Ishikawa (cell line): ENCODE results near the gene SH2D3C.

ENCODE experiments used
- CEBPB ChIP-seq: IDR thresholded peaks from 2 replicates; pipeline ENCODE4 v1.6.1; 2012
- CREB1 ChIP-seq: IDR thresholded peaks from 2 replicates; pipeline ENCODE4 v1.6.1; 2012; ENCODE audit warnings: low read depth
- EGR1 ChIP-seq: IDR thresholded peaks from 2 replicates; pipeline ENCODE4 v1.6.1; 2012
- EP300 ChIP-seq: IDR thresholded peaks from 2 replicates; pipeline ENCODE4 v1.6.1; 2012; ENCODE audit warnings: borderline replicate concordance
- FOXM1 ChIP-seq: IDR thresholded peaks from 2 replicates; pipeline ENCODE4 v1.6.1; 2012; ENCODE audit warnings: low read depth, borderline replicate concordance
- NFIC ChIP-seq: IDR thresholded peaks from 2 replicates; pipeline ENCODE4 v1.6.1; 2012
- RAD21 ChIP-seq: IDR thresholded peaks from 2 replicates; pipeline ENCODE4 v1.6.1; 2012; ENCODE audit warnings: low read depth
- TAF1 ChIP-seq: IDR thresholded peaks from 2 replicates; pipeline ENCODE4 v1.6.1; 2012; ENCODE audit warnings: low read depth, mild to moderate bottlenecking
- TCF12 ChIP-seq: IDR thresholded peaks from 2 replicates; pipeline ENCODE4 v1.6.1; 2012; ENCODE audit warnings: low read depth
- TEAD4 ChIP-seq: IDR thresholded peaks from 2 replicates; pipeline ENCODE4 v1.6.1; 2012
- YY1 ChIP-seq: IDR thresholded peaks from 2 replicates; pipeline ENCODE4 v1.6.1; 2012; ENCODE audit warnings: low read depth
- ZBTB7A ChIP-seq: IDR thresholded peaks from 2 replicates; pipeline ENCODE4 v1.6.1; 2012; ENCODE audit warnings: low read depth
- TF ChIP-seq, protein P1 (sequence below): IDR thresholded peaks from 2 replicates; pipeline ENCODE4 v1.6.1; 2012
- TF ChIP-seq, protein P2 (sequence below): IDR thresholded peaks from 2 replicates; pipeline ENCODE4 v1.6.1; 2012
- TF ChIP-seq, protein P3 (sequence below): IDR thresholded peaks from 2 replicates; pipeline ENCODE4 v1.6.1; 2012; ENCODE audit warnings: low read depth, mild to moderate bottlenecking

SH2D3C gene

DNA sequence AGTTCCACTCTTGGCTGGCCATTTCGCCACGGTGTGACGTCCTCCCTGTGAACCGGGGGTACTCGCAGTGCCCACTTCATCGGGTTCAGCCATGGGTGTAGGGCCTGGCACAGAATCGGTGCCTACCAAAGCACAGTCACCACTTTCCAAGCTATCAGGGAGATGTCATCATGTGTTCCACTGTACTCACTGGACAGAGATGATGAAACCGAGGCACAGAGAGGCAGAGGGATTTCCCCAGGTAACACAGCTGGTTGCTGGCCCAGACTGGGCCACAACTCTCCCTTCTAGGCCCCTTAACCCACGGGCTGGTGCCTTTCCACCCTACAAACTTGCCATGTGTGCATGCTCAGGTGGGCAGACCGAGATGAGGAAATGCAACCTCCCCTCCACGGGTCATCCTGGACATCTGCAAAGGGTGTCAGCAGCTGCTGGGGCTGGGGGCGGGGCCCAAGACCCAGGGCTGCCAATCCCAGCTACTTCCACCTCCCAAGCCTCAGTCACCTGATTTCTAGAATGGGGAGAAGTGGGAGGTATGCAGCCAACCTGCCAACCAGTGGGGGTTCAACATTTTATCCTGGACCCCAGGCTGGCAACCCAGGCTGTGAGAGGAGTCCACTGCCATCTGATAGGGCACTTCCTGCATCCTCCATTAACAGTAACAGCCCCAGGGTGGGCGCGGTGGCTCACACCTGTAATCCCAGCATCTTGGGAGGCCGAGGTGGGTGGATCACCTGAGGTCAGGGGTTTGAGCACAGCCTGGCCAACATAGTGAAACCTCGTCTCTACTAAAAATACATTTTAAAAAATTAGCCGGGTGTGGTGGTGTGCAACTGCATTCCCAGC lies 893 bp upstream of the SH2D3C start:
- TF ChIP-seq CEBPB (no peak), TAF1 (no peak), EP300 (no peak), CREB1 (no peak), RAD21 (no peak), EGR1 (no peak), TCF12 (no peak), NFIC (no peak), ZBTB7A (no peak)

DNA sequence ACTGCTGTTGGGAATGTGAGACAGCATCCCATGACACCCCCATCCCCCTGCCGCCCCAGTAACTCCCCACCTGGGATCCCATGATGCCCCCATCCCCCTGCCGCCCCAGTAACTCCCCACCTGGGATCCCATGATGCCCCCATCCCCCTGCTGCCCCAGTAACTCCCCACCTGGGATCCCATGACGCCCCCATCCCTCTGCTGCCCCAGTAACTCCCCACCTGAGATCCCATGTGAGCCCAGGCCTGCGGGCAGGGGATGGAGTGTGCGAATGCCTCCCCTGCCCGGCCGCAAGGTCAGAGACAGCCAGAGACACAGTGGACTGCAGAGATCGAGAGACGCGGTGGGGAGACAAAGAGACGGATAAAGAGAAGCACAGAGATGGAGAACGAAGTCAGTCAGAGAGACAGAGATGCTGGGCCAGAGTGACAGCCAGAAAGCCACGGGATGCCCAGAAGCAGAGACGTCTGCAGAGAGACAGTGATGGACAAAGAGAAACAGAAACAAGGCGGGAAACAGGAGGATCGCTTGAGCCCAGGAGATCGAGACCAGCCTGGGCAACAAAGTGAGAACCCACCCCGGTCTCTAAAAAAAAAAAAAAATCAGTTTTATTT lies 992 bp downstream of the SH2D3C start:
- TF ChIP-seq, protein P1, sequence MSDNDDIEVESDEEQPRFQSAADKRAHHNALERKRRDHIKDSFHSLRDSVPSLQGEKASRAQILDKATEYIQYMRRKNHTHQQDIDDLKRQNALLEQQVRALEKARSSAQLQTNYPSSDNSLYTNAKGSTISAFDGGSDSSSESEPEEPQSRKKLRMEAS, result no peak
- TF ChIP-seq CREB1, result no peak
- TF ChIP-seq CEBPB, result no peak
- TF ChIP-seq EGR1, result no peak
- TF ChIP-seq, protein P2, sequence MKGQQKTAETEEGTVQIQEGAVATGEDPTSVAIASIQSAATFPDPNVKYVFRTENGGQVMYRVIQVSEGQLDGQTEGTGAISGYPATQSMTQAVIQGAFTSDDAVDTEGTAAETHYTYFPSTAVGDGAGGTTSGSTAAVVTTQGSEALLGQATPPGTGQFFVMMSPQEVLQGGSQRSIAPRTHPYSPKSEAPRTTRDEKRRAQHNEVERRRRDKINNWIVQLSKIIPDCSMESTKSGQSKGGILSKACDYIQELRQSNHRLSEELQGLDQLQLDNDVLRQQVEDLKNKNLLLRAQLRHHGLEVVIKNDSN, result no peak
- TF ChIP-seq NFIC, result no peak
- TF ChIP-seq YY1, result no peak
- no peak for TF ChIP-seq ZBTB7A
- TF ChIP-seq, protein P3, sequence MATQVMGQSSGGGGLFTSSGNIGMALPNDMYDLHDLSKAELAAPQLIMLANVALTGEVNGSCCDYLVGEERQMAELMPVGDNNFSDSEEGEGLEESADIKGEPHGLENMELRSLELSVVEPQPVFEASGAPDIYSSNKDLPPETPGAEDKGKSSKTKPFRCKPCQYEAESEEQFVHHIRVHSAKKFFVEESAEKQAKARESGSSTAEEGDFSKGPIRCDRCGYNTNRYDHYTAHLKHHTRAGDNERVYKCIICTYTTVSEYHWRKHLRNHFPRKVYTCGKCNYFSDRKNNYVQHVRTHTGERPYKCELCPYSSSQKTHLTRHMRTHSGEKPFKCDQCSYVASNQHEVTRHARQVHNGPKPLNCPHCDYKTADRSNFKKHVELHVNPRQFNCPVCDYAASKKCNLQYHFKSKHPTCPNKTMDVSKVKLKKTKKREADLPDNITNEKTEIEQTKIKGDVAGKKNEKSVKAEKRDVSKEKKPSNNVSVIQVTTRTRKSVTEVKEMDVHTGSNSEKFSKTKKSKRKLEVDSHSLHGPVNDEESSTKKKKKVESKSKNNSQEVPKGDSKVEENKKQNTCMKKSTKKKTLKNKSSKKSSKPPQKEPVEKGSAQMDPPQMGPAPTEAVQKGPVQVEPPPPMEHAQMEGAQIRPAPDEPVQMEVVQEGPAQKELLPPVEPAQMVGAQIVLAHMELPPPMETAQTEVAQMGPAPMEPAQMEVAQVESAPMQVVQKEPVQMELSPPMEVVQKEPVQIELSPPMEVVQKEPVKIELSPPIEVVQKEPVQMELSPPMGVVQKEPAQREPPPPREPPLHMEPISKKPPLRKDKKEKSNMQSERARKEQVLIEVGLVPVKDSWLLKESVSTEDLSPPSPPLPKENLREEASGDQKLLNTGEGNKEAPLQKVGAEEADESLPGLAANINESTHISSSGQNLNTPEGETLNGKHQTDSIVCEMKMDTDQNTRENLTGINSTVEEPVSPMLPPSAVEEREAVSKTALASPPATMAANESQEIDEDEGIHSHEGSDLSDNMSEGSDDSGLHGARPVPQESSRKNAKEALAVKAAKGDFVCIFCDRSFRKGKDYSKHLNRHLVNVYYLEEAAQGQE, result no peak
- no peak for TF ChIP-seq FOXM1
- no peak for TF ChIP-seq EP300
- TF ChIP-seq TEAD4, result no peak
- no peak for TF ChIP-seq TAF1

DNA sequence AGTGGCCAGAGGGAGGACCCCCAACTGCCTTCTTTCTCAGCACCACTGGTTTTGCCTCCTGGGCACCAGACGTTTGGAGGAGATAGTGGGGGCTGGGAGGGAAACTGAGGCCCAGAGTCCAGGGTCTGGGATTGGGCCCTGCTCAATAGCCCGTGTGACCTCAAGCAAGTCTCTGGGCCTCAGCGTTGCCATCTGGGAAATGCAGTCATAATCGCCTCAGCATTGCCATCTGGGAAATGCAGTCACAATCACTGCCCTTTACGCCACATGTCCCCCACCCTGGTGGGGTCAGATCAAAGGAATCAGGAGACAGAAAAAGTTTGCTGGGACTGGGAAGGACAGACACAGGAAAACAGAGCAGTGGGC lies 1.6 kb downstream of the SH2D3C start:
- TF ChIP-seq ZBTB7A, result no peak
- TF ChIP-seq CREB1, result no peak
- no peak for TF ChIP-seq CEBPB
- TF ChIP-seq, protein P3, result no peak
- TF ChIP-seq NFIC, result no peak
- no peak for TF ChIP-seq TCF12

DNA sequence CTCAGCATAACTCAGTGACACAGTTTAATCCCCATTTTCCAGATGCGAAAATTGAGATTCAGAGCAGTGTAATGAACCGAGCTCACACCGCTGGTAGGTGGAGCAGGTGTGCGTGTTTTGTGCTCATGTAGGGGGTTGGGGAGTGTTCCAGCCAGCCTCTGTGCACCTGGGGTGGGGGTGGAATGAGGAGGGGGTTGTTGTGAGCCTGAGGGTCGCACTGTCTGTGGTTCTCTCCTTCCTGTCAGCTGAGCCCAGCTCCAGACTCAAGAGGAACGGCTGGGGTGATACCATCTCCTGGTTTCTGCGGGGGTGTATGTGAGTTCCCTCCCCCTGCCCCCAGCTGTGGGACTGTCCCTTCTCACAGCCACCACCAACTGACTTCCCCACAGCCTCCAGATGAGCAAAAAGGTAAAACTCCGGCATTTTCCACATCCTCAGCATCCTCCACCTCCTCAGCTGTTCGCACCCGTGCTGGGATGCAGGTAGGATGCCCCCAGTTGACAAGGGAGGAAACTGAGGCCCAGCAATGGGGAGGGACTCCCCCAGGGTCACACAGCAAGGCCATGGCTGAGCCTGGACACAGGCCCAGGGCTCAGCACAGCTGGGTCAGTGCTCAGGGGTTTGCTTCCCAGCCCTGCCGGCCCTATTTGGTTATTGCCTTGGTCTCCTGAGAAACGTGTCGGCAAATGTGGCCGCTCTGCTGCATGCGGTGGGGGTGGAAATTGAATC lies 2.1 kb downstream of the SH2D3C start:
- TF ChIP-seq, protein P1, result no peak
- TF ChIP-seq, protein P3, result no peak
- TF ChIP-seq EGR1 (no peak), EP300 (no peak), TCF12 (no peak), FOXM1 (no peak), NFIC (no peak), CEBPB (no peak), TAF1 (no peak), CREB1 (no peak), TEAD4 (no peak), ZBTB7A (no peak), YY1 (no peak), RAD21 (no peak)
- TF ChIP-seq, protein P2, result no peak
